Measurements from ENCODE around the gene WSCD2.

Gene WSCD2

DNA sequence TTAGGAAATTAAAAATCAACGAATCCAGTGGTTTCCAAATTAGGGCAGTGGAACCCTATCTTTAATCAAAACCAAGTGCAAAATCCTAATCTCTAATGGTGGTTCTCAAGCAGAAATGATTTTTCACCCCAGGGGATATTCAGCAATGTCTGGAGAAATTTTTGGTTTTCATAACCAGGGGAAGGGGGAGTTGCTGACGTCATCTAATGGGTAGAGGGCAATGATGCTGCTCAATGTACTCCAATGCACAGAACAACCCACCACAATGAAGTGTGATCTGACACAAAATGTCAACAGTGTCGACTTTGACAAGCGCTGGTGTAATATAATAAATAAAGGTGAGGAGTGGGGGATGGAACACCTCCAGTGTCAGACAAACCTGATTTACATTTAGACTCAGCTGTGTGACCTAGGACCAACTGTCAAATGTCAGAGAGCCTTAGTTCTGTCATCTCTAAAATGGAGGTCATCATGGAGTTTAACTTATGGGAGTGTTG is 128.6 kb downstream of the WSCD2 start:
- no peak overlapping the region for H3K4me3 ChIP-seq (ENCODE audit: low read depth, low read length)
- TF ChIP-seq, protein P1, sequence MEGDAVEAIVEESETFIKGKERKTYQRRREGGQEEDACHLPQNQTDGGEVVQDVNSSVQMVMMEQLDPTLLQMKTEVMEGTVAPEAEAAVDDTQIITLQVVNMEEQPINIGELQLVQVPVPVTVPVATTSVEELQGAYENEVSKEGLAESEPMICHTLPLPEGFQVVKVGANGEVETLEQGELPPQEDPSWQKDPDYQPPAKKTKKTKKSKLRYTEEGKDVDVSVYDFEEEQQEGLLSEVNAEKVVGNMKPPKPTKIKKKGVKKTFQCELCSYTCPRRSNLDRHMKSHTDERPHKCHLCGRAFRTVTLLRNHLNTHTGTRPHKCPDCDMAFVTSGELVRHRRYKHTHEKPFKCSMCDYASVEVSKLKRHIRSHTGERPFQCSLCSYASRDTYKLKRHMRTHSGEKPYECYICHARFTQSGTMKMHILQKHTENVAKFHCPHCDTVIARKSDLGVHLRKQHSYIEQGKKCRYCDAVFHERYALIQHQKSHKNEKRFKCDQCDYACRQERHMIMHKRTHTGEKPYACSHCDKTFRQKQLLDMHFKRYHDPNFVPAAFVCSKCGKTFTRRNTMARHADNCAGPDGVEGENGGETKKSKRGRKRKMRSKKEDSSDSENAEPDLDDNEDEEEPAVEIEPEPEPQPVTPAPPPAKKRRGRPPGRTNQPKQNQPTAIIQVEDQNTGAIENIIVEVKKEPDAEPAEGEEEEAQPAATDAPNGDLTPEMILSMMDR (IDR thresholded peaks at IDR 0.05; ENCODE audit: low read depth, low read length) = no peak

DNA sequence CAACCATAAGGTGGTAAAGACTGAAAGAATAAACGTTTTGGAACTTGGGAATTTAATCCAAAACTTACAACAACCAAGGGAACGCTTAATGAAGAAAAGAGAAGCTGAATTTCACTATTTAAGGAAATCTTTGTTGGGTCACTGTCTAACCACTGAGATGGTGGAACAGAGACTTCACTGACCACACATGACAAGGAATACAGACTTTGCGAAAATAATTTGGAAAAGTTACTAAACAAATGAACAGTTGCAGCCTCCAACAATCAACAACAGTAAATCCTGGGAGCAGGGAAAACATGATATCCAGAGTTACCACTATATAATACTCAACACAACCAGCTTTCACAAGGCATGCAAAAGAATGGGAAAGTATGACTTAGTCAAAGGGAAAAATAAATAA is 131.0 kb downstream of the WSCD2 start:
- H3K4me3 ChIP-seq (ENCODE audit: low read depth, low read length) = no peak overlapping the region
- TF ChIP-seq, protein P1 (IDR thresholded peaks at IDR 0.05; ENCODE audit: low read depth, low read length) = no peak

DNA sequence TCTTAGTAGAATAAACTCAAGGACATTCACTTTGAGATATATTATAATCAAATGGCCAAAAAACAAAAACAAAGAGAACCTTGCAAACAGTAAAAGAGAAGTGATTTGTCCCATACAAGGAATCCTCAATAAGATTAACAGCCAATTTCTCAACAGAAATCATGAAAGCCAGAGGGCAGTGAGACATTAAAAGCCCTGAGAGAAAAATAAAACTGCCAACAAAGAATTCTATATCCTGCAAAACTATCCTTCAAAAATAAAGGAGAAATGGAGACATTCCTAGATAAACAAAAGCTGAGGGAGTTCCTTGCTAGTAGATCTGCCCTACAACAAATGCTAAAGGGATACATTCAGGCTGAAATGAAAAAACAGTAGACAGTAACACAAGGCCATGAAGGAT is 131.9 kb downstream of the WSCD2 start:
- H3K4me3 ChIP-seq (ENCODE audit: low read depth, low read length) = no peak overlapping the region
- TF ChIP-seq, protein P1 (IDR thresholded peaks at IDR 0.05; ENCODE audit: low read depth, low read length) = no peak

DNA sequence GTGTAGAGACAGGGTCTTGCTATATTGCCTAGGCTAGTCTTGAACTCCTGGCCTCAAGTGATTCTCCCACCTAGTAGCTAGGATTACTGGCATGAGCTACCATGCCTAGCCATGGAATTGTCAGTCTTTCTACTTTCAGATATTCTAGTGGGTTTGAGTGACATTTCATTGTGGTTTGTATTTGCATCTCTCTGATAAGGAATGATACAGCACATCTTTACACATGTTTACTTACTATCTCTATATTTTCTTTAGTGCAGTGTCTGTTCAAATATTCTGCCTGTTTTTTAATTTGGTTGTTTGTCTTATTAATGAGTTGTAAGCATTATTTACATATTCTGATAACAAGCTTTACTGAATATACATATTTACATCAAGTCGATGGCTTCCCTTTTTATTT is 136.4 kb downstream of the WSCD2 start:
- no peak overlapping the region for H3K4me3 ChIP-seq (ENCODE audit: low read depth, low read length)
- TF ChIP-seq, protein P1 (IDR thresholded peaks at IDR 0.05; ENCODE audit: low read depth, low read length) = no peak

DNA sequence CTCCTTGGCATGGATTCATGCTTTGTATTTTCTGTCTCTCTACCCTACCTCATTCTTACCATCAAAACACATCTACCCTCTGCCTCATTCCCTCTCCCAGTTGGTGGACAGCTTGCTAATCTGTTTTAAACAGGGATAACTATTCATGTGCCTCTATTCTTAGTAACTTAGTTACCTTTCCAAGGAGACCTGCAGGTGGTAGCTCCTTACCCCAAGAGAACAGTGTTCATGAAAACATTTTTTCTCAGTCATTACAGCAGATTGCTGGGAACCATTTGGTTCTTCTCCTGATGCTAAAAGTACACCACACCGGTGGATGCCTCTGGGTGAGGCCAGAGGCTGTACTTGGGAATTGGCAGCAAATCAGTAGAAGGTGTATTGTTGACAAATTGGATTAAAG is 137.0 kb downstream of the WSCD2 start:
- no peak overlapping the region for H3K4me3 ChIP-seq (ENCODE audit: low read depth, low read length)
- TF ChIP-seq, protein P1 (IDR thresholded peaks at IDR 0.05; ENCODE audit: low read depth, low read length) = no peak

DNA sequence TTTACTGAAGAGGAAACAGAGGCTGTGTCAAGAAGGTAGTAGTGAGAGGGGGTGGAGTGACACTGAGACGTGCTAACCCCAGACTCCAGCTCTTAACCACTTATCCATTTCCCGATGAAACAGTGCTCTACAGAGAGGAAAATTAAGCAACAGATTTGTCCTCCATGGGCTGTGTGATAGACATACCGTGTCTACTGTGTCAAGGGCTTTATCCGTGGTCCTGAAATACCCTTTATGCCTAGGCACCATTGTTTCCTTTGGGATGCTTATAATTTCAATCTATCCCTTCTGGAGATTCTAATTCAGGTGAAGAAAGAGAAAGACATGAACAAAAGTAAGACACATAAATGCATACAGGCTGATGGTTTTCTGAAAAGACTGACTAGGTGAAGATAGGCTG is 138.4 kb downstream of the WSCD2 start:
- H3K4me3 ChIP-seq (ENCODE audit: low read depth, low read length) = no peak overlapping the region
- TF ChIP-seq, protein P1 (IDR thresholded peaks at IDR 0.05; ENCODE audit: low read depth, low read length) = no peak

DNA sequence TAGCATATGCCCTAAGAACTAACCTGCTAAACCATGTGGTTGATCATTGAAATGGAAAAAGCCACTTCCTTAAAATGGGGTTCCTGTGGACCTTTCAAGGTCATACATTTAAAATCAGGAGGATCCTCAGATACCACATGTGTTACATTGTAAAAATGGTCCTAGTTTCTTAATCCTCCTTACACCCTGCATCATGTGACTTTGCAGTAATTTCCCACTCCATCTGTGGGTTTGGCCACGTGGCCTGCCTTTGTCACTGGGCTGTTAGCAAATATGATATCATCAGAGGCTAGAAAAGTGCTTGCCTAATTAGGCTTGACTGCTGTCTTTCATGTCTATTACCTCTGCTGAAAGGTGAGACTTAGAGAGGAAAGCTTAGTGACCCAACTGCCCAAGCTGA is 139.3 kb downstream of the WSCD2 start:
- TF ChIP-seq, protein P1 (IDR thresholded peaks at IDR 0.05; ENCODE audit: low read depth, low read length) = no peak
- H3K4me3 ChIP-seq (ENCODE audit: low read depth, low read length) = no peak overlapping the region

All from WI38 (cell line).